ENCODE data around the gene MYO7A.

GRCh38 chr11:77155082-77155475, 27.0 kb downstream of the MYO7A start:
- no peak for TF ChIP-seq CTCF (IDR thresholded peaks at IDR 0.05)
- TF ChIP-seq EZH2 (IDR thresholded peaks at IDR 0.05; ENCODE audit: borderline replicate concordance, insufficient read depth, low read depth, low read length, poor library complexity, severe bottlenecking), result no peak
